GM21423 (cell line): Measurements from ENCODE around the gene CHST9.
A peak's percentile ranks its signal among the peaks of the same experiment; 100 is the strongest.
"Not testable (repeated sequence)": the region's sequence is repeated elsewhere in the genome, so short reads cannot be mapped to it uniquely, and the experiment has no call there.

ENCODE experiments used
- ATAC-seq: cut with Tn5 transposase; IDR thresholded peaks from one replicate; pipeline ENCODE4 v1.9.1; 2021; ENCODE audit warnings: mild to moderate bottlenecking, moderate library complexity; ENCODE audit not compliant: unreplicated experiment

The CHST9 gene

DNA sequence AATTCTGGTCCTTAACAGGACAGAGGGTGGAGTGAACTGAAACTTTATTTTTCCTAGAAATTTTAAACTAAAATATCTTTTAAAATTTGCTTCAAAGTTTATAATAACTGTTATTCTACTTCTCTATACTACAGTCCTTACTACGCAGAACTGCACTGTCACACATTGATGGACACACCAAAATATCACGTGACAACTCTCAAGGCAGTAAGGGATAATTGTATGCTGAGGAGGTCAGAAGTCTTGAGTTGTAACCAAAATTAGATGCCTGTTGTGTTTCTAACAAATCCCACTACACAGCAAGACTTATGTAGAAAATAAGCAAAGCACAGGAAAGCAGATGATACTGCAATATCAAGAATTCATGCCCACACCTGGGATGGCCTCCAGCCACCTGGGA is 76.3 kb downstream of the CHST9 start:
- ATAC-seq = no peak

DNA sequence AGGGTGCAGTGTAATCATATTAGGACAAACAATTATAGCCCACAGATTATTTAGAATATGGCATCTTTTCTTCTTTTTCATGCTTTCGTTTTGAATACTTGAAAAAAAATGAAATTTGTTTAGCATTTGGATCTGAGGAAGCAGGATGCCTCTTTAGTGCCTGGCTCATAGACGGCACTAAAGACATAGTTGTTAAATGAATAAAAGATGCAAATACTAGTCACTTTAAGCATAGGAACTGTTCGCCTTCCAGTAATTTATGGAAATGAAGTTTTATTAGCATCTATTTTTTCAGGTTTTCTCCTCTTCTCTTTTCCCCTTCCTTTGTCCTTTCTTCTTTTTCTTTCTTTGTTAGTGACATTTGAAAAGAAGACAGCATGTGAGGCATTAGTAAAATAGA is 80.4 kb downstream of the CHST9 start:
- no peak for ATAC-seq

DNA sequence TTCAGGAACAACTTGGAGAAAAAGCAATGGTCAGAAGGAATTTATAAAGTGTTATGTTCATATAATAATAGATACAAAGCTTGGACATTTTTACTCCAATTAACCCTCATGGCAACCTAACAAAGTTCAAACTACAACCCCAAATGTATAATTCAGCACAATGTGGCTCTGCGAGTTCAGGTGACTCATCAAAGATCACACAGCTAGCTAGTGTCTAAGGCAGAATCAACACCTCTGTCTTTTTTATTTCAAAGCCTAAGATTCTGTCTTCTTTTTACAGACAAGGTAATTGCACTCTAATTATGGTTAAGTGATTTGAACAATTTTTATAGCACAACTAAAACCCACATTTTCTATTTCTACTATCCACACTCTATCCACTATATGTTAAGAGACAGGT is 90.5 kb downstream of the CHST9 start:
- ATAC-seq = no peak

DNA sequence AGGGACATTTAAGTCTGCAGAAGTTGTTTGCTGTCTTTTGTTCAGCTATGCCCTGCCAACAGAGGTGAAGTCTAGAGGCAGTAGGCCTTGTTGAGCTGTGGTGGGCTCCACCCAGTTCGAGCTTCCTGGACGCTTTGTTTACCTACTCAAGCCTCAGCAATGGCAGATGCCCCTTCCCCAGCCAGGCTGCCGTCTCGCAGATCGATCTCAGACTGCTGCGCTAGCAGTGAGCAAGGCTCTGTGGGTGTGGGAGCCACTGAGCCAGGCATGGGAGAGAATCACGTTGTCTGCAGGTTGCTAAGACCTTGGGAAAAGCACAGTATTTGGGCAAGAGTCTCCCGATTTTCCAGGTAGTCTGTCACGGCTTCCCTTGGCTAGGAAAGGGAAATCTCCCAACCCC is 91.8 kb downstream of the CHST9 start:
- ATAC-seq = not testable (repeated sequence)

DNA sequence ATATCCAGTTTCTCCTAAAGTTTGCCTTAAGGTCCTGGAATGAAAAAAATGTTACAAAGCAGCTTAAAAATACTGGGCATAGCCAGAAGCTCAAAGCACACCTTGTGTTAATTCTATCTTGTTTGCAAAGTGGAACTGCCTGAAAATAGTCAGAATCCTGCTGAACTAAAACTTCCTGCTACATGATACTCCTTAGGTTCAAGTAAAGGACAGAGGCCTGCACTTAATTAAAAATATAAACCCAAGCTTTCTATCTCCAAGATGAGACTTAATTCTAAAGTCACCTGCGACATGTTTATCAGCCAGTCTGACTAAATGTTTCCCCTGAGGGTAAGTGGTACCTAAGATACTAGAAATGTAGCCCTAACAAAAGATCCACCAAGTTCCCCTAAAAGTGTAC is 103.4 kb downstream of the CHST9 start:
- no peak for ATAC-seq

DNA sequence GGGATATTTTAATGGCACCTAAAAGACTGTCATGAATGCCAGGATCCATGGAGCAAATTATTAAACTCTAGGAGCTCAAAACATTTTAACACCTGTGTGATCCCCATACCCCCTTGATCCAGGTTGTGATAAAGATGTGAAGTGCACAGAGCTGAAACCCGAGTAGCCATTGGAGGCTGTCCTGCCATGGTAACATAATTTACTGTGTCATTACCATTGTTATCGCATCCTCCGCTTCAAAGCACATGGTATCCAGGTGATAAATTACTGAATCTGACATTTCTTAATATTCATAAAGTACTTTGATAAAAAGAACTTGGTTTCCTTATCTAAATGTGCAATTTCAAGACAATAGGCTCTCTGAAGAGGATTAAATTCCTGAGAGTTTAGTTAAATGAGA is 109.3 kb downstream of the CHST9 start:
- ATAC-seq = no peak

DNA sequence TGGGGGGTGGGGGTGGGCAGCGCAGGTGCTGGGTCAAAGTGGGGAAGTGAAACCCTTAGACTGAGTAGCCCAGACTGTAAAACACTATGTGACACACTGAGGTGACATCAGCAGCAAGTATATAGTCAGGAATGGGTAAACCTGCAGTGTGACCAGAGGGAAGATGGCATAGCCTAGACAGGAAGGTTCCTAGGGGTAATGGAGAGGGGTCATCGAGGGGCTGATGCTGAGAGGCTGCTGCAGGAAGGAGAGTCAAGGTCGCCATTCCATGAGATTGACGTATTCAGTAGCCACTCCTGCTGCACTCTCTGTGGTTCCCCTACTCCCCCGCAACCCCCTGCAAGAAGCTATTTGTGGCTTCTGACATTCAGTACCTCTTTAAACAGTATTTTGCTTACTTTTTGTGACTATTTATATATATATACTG is 111.7 kb downstream of the CHST9 start:
- peak; percentile 83 for ATAC-seq

DNA sequence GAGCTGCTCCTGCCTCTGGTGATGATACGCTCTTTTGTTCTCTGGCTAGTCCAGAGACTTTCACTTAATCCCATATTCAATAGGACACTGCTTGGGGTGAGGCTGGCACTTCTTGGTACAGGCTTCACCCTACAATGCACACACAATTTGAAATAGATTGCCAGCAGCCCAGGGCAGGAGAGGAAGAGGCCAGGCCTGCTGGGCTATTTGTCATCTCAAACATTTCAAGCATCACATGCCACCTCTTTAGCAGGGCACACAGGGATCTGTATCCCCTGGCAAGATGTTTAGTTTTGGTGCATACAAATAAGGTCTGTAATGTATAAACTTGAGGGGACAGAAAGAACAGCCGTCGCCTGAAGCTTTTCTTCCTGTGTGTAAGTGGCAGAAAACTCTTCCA is 120.4 kb downstream of the CHST9 start:
- ATAC-seq = no peak

DNA sequence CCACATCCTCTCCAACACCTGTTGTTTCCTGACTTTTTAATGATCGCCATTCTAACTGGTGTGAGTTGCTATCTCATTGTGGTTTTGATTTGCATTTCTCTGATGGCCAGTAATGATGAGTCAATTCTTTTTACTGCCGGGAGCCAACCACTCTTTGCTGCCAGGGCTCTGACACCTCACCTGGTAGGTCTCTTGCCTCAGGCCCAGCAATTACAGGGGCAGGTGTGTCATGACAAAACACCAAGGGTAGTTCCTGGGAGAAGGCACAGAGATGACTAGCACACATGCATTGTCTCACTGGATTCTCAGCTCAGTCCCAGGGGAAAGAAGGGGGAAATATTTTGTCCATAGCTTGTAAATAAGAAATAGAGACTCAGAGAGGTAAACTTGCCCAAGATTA is 122.3 kb downstream of the CHST9 start:
- no peak for ATAC-seq

DNA sequence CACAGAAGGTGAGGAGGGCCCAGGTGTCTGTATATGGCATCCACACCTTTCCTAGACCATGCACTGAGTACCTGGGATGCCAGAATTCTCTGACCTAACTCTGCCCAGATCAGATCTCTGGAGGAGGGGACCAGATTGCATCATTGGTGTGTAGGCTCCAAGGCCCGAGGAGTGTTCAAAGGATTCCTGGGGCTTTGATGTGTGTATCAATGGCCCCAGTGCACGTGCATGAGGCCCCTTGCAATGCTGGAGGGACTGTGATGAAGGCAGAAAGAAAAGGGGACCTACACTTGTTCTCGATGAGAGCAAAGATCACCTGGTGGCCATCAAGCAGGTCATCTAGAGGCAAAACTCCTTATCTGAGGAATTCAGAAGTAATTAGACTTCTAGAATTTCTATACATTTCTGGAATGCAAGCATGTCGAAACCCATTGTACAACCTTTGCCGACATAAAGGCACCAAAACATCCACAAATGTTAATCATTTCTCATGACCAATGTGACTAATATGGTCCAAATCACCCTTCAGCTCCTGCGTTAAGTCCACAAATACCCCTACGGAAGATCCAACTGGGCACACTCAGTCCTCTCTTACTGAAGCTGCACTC is 123.5 kb downstream of the CHST9 start:
- ATAC-seq = no peak

DNA sequence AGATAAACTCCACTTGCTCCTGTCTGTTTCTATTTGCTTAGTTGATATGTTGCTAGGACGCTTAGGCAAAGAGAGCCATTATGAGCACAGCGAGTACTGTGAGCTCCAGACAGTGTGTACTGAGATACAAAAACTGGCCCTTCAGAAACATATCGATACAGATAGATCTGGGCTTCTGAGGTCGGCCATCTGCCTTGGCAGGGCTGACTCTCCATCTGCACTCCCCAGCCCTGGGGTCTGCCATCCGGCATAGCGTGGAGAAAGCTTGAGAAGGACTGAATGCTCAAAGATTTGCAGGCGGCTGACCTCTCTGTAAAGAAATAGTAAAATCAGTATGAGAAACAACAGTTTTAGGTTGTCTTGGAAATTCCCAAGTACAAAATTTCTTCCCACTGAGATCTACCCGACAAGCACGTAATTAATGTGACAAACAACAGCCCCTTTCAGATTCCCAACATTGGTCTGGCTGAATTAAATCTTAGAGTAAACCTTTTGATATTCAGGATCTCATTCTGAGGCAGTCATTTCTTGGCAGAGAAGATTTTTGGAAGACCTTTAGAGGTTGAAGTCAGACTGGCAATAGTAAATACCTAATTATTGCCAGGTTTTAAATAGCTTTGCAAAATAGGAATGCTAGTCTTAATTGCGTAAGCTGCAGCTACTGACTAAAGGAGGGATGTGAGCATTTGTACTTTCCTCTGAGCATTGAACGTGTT is 127.4 kb downstream of the CHST9 start:
- no peak for ATAC-seq

DNA sequence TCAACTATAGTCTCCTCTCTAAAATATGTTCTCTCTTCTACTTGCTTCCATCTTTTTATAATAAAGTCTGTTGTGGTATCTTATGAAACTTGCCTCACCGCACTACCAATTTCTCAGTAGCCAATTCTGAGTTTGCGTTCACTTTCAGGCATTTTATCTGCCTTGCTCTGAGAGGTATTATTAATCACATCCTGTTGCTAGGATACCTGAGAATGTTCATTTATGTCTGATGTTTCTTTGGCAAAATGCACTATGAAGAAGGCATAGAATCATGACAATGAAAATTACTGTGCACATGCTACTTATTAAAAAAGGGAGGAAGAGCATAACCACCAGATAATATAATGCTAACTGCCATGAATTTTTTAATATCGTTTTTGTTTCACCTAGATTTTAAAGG is 130.2 kb downstream of the CHST9 start:
- no peak for ATAC-seq

DNA sequence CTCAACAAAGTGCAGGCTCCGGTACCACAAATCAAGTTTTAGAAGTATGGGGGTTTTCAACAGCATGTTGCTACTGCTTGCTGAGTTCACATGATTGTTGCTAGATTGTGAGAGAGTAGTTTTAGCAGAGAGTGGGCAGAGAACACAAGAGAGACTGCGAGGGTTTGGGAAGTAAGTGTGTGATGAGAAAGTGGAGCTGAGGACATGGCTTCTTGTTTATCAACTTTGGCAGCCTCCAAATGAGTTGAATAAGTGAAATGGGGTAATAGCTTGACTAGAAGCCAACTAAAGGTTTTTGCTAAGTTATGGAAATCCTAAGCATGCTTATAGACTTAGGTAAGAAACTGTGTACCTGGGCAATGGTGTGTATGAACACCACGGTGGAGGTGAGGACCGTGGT is 135.1 kb downstream of the CHST9 start:
- no peak for ATAC-seq

DNA sequence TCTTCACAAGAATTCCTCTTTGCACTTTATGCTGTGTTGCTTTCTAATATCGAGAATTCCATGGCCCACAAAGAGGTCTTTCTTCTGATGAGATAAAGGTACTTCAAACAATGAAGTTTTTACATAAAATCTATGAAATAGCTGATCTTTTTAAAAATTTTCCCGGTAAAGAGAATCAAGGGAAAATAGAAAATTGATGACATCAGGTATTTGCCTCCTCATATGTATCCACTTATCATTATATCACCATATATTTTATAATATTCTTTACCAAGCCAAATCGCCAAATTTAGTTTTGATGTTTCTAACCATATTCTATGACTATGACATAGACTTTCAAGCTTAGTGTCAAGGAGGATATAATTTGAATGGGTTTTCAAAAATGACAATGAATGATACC is 139.8 kb downstream of the CHST9 start:
- ATAC-seq = no peak

DNA sequence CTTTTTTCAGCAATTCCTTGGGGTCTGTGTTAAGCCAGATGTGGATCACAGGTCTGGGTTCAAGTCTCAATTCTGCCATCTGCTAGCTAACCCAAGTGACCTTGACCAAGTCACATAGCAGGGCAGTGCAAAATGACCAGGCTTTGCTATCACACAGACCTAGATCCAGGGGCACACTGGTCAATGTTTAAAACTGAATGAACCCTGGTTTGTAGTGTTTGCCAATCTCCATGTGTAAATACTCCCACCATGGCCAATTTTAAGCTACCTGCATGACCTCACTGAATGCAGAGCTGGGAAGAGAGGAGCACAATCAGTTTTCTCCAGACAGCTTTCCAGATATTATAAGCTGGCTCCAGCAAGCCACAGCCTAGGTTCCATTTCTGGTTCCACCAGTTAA is 142.9 kb downstream of the CHST9 start:
- no peak for ATAC-seq

DNA sequence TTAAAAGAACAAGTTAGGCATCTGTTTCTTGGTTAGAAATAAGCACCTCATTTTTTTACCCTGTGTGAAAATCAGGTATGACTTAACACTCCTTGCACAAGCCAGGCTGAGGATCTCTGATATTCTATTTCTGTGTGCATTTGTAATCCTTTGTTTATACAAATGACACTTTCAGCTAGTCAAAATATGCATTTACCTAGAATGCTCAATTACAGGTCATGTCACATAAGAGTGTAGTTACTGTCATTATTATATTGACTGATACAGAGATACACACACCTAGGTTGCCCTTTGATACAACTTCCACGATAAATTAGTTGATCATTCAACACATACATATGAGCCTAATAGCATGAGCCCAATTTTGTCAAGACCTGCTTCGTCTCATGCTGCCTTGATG is 144.3 kb downstream of the CHST9 start:
- no peak for ATAC-seq

DNA sequence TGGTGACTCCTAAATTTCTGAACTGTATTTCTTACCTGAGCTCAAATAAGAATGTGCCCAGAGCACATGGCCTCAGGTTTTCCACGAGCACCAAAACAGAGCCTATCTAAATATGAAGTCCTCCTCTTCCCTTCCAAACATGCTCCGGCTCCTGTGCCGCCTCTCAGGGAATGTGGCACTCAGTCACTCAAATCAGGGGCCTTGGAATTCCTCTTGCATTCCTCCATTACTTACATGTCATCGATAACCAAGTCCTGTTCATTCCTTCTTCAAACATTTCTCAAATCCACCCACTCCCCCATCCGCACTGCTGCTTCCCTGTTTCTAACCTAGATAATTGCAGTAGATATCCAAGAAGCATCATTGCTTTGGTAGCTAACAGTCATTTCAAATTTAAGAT is 151.4 kb downstream of the CHST9 start:
- ATAC-seq = no peak

DNA sequence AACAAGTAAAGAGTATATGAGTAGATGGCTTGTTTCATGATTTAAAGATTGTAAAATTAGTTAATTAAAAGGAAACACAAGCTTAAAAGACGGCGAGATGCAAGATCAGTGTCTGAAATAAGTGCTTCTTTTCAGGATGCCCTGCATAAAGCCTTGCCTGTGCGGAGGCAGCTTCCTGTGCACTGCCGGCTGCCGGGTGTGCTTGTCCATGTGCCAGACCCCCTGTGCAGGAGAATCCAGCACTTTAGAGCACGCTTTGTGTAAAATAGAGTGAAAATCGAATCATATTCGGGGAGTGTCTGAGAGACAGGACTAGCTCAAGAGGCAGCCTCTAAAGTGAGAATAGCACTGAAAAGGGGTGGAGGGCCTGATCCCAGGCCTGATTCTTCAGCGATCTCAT is 154.7 kb downstream of the CHST9 start:
- ATAC-seq = no peak

DNA sequence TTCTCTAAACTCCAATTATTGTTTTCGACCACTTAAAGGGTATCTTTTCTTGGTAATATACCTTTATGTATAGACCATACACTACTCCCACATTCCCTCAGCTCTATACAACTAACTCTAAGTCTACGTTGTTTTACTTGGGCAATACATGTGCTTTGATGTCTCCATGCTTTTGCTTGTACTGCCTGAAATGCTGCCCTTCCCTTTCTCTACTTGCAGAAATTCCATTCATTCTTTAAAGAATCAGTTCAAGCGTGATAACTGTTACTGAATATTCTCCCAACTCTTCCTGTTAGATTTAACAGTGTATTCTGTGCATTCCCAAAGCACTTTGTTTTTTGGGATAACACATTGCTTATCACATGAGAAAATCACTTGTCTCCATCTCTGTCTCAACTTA is 162.6 kb downstream of the CHST9 start:
- no peak for ATAC-seq

DNA sequence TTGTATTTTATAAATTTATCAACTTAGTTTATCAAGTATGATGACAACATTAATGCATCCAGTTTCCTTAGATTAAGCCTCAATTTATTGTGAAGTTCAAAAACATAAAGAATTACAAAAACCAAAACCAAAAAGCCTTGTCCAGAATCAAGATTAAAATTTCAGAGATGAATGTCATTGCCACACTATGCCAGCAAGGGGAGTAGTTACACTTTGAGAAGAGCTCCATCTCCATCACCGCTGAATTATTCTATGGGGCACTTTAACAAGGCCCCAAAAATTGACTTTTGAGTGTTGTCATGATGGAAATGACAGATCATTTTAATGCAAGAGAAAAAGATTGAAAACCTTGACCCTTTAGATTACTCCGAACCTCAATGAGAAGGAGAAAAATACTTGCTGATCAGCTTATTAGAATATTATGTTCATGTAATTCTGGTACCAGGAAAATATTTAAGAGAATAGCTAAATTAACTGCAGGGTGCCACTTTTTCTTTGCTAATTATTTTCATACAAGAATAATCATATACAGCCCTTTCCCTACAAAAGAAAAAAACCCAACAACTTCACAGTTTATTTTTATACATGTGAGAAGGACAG is 167.1 kb downstream of the CHST9 start:
- no peak for ATAC-seq

DNA sequence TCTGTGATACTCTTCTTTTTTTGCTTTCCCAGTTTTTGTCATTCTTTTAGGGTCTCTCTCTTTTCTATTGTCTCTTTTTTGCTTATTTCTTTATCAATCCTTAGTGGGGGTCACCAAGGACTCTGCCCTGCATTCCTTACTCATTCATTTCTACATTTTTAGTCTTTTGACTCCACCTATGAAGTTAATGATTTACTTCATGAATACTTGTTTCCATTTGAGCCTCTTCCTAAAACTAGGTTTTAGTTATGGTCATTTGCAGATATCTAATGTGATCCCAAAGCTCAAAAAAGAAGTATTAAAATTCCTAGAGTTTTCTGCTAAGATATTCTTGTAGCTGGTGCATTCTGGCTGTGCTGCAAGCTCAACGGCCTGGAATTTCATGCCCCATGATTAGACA is 170.3 kb downstream of the CHST9 start:
- no peak for ATAC-seq

DNA sequence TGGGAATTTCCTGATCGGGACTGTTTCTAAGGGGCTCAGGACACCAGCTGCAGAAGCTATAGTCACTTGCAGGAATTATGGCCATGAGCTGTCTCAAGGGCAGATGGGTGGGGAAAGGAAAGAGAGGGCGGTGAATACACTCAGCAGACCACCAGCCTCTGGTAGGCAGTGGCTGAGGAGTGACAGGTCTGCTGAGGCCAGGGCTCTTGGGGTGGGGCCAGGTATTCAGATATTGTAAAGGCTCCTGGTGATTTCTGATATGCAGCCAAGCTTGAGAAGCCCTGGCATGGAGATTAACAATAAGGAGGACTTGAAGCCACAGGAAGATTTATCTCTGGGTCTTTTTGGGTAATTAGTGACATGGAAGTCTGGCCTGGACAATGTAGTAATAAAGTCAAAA is 174.3 kb downstream of the CHST9 start:
- ATAC-seq = no peak

DNA sequence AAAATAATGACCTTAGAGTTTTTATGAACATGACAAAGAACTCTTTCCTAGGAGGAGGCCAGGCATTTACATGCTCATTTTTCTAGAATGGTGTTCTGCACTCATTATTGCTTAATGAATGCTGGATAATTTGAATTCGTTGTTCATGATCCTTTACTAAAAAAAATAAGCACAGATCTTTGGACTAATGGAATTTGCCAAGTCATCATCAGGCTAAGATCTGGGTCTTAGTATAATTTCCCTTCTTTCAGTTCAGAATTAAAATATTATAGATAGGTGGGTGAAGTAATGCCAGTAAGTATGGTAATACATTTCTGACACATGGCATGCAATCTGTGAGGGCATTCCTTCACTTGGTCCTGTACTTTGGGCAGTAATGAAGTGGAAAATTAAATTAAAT is 175.8 kb downstream of the CHST9 start:
- no peak for ATAC-seq
